H1 (cell line): Measurements from ENCODE around the gene PSME2. TPM values are rescaled to one million over a fixed set of nuclear protein-coding genes. Genes with fewer than 3 reads are reported as not detected.

ENCODE experiments used
- BRCA1 ChIP-seq: IDR thresholded peaks from 2 replicates; pipeline ENCODE4 v1.6.1; 2012; ENCODE audit warnings: low read depth, low read length, improper control_type of control experiment
- CREB1 ChIP-seq: IDR thresholded peaks from 2 replicates; pipeline ENCODE4 v1.6.1; 2012; ENCODE audit warnings: inconsistent platforms
- CTBP2 ChIP-seq: IDR thresholded peaks from 2 replicates; pipeline ENCODE4 v1.7.0; 2011; ENCODE audit warnings: borderline replicate concordance, mild to moderate bottlenecking, moderate library complexity, mixed read lengths, low read length; ENCODE audit not compliant: insufficient read depth, insufficient read length
- GTF2F1 ChIP-seq: IDR thresholded peaks from 2 replicates; pipeline ENCODE4 v1.6.1; 2012; ENCODE audit warnings: low read depth, low read length, improper control_type of control experiment, borderline replicate concordance
- HDAC2 ChIP-seq, 2 experiments: fragments of 300-600 bp in 1 of 2; sonication (generic) in 1 of 2; IDR thresholded peaks; 2 replicates each; pipeline ENCODE4 v1.6.1; 2011 to 2012; ENCODE audit warnings: low read depth in 2 of 2, low read length in 2 of 2, mild to moderate bottlenecking in 2 of 2, moderate library complexity in 2 of 2, borderline replicate concordance in 1 of 2, inconsistent platforms in 1 of 2
- KDM1A ChIP-seq: fragments of 200-600, 300-600 bp; sonication (generic); IDR thresholded peaks from 2 replicates; pipeline ENCODE4 v1.7.1; 2016; ENCODE audit warnings: mild to moderate bottlenecking, low read length, borderline replicate concordance
- SIN3A ChIP-seq, 2 experiments: IDR thresholded peaks in 1 of 2; conservative IDR thresholded peaks in 1 of 2; 2 replicates each; pipeline ENCODE4 v1.6.1; 2011 to 2012; ENCODE audit warnings: low read length in 2 of 2, improper control_type of control experiment in 1 of 2, low read depth in 1 of 2, mild to moderate bottlenecking in 1 of 2
- SIX5 ChIP-seq: IDR thresholded peaks from 2 replicates; pipeline ENCODE4 v1.6.1; 2011; ENCODE audit warnings: mild to moderate bottlenecking, low read depth, low read length
- polyA plus RNA-seq, 7 experiments: library from polyadenylated mRNA; depleted of rRNA in 3 of 7; stranded (reverse) in 5 of 7; unstranded in 2 of 7; fragments of >200 nt in 5 of 7; fragments of 200-250 nt in 2 of 7; gene quantifications; 1 replicate in 5 of 7; 2 replicates in 1 of 7; 4 replicates in 1 of 7; pipeline versions ENCODE4 v1.2.1 to v1.2.3, GENCODE V29; 2011 to 2013; ENCODE audit warnings: missing spikeins in 2 of 7, mixed read lengths in 2 of 7
- total RNA-seq: library from RNA; stranded (reverse); fragmentation: NEBNext Ultra II Directional; extraction: Animal tissue kit (Norgen Biotek cat#: 25700); gene quantifications from 2 replicates; pipeline ENCODE4 v1.2.1, GENCODE V29; 2021

Gene PSME2
- total and polyA plus RNA-seq, 2 of the 8 experiments (the other 6 are each of a cell fraction or from before 2014, with no cell fraction given) = 71.8 to 111 TPM

GRCh38 chr14:24113801-24114531, 32.4 kb downstream of the PSME2 start (continued):
- peak in 1 of 2 experiments; percentile 8; a peak in 2 of 4 replicates for TF ChIP-seq HDAC2 (IDR thresholded peaks at IDR 0.05; ENCODE audit: borderline replicate concordance in 1 of 2, low read depth in 2 of 2, low read length in 2 of 2)
- no peak for TF ChIP-seq KDM1A
- no peak for TF ChIP-seq CTBP2
- TF ChIP-seq SIX5 = no peak
- TF ChIP-seq CREB1 = peak; percentile 40
- TF ChIP-seq GTF2F1 = no peak
- peak; percentile 86 to 96; a peak in 3 of 4 replicates for TF ChIP-seq SIN3A (conservative IDR thresholded peaks at IDR 0.05 in 1 of 2, IDR thresholded peaks at IDR 0.05 in 1 of 2; ENCODE audit: low read depth in 1 of 2, low read length in 2 of 2)
- TF ChIP-seq BRCA1 = no peak
- TF ChIP-seq, all 59 proteins: peak for 11
